Glutamatergic neuron (in vitro differentiated cells): ENCODE results near the gene CD38. TPM values are rescaled to one million over a fixed set of nuclear protein-coding genes. Genes with fewer than 3 reads are reported as not detected.
"Not testable (repeated sequence)": the region's sequence is repeated elsewhere in the genome, so short reads cannot be mapped to it uniquely, and the experiment has no call there.

Experiments used
- DNase-seq: peaks from one replicate; pipeline ENCODE4 v3.0.0; 2022
- H3K27ac Mint-ChIP-seq: one replicate; pipeline ENCODE4 v1.8.0; 2020; ENCODE audit warnings: mild to moderate bottlenecking, mixed read lengths, inconsistent platforms; ENCODE audit not compliant: unreplicated experiment
- H3K27me3 Mint-ChIP-seq: one replicate; pipeline ENCODE4 v1.8.0; 2020; ENCODE audit warnings: mild to moderate bottlenecking, moderate library complexity, mixed read lengths, inconsistent platforms; ENCODE audit not compliant: unreplicated experiment
- H3K36me3 Mint-ChIP-seq: one replicate; pipeline ENCODE4 v1.8.0; 2020; ENCODE audit warnings: mild to moderate bottlenecking, mixed read lengths, inconsistent platforms; ENCODE audit not compliant: unreplicated experiment
- H3K4me1 Mint-ChIP-seq: one replicate; pipeline ENCODE4 v1.8.0; 2020; ENCODE audit warnings: mild to moderate bottlenecking, low read depth, mixed read lengths, inconsistent platforms; ENCODE audit not compliant: unreplicated experiment
- H3K4me3 Mint-ChIP-seq: one replicate; pipeline ENCODE4 v1.8.0; 2020; ENCODE audit warnings: mild to moderate bottlenecking, mixed read lengths, inconsistent platforms; ENCODE audit not compliant: unreplicated experiment
- H3K9me3 Mint-ChIP-seq: one replicate; pipeline ENCODE4 v1.8.0; 2020; ENCODE audit warnings: mild to moderate bottlenecking, moderate library complexity, mixed read lengths, inconsistent platforms; ENCODE audit not compliant: unreplicated experiment
- total RNA-seq: library from RNA; stranded (reverse); fragmentation: NEBNext Ultra II Directional; extraction: Animal tissue kit (Norgen Biotek cat#: 25700); gene quantifications from one replicate; pipeline ENCODE4 v1.2.1, GENCODE V29; 2021; ENCODE audit not compliant: unreplicated experiment
- TF ChIP-seq, protein P1 (sequence below): fragments of 200-600 bp; sonication (generic); IDR thresholded peaks from one replicate; pipeline ENCODE4 v1.5.0; 2021; ENCODE audit not compliant: partially characterized antibody, unreplicated experiment

CD38 gene
- total RNA-seq, 1 donor from 2014 or later = 0.37 TPM

DNA sequence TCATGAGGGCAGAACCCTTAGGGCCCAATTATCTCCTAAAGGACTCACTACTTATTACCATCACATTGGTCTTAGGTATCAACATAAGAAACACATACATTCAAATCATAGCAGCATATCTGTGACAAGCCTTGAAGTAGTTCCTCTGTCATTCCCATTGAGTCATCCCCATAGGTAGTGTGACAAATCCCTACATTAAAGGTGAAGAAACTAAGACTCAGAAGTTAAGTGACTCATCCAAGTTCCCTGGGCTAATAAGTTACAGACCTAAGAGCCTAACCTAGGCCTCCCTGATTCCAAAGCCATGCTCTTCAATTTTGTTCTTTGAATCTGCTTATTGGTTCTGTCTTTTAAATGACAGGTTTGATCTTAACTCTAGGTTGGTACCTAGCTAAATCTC lies 58.2 kb downstream of the CD38 start:
- H3K4me3 Mint-ChIP-seq = no peak overlapping the region
- no peaks in the 10 kb centered on the region for H3K27me3 Mint-ChIP-seq
- TF ChIP-seq, protein P1, sequence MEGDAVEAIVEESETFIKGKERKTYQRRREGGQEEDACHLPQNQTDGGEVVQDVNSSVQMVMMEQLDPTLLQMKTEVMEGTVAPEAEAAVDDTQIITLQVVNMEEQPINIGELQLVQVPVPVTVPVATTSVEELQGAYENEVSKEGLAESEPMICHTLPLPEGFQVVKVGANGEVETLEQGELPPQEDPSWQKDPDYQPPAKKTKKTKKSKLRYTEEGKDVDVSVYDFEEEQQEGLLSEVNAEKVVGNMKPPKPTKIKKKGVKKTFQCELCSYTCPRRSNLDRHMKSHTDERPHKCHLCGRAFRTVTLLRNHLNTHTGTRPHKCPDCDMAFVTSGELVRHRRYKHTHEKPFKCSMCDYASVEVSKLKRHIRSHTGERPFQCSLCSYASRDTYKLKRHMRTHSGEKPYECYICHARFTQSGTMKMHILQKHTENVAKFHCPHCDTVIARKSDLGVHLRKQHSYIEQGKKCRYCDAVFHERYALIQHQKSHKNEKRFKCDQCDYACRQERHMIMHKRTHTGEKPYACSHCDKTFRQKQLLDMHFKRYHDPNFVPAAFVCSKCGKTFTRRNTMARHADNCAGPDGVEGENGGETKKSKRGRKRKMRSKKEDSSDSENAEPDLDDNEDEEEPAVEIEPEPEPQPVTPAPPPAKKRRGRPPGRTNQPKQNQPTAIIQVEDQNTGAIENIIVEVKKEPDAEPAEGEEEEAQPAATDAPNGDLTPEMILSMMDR = no peak
- DNase-seq = no peak
- H3K27ac Mint-ChIP-seq = no peak overlapping the region
- H3K36me3 Mint-ChIP-seq = no peaks in the 10 kb centered on the region
- peaks cover 1% of the 10 kb centered on the region for H3K9me3 Mint-ChIP-seq
- H3K4me1 Mint-ChIP-seq = no peaks in the 10 kb centered on the region

- TF ChIP-seq, protein P1 = no peak
- Mint-ChIP-seq H3K9me3 (peaks cover 1% of the 10 kb centered on the region), H3K4me3 (no peak overlapping the region), H3K36me3 (no peaks in the 10 kb centered on the region), H3K27ac (no peak overlapping the region), H3K27me3 (no peaks in the 10 kb centered on the region), H3K4me1 (no peaks in the 10 kb centered on the region)
- no peak for DNase-seq
These were observed 59.5 kb downstream of the CD38 start for GRCh38 chr4:15837591-15837990.

DNA sequence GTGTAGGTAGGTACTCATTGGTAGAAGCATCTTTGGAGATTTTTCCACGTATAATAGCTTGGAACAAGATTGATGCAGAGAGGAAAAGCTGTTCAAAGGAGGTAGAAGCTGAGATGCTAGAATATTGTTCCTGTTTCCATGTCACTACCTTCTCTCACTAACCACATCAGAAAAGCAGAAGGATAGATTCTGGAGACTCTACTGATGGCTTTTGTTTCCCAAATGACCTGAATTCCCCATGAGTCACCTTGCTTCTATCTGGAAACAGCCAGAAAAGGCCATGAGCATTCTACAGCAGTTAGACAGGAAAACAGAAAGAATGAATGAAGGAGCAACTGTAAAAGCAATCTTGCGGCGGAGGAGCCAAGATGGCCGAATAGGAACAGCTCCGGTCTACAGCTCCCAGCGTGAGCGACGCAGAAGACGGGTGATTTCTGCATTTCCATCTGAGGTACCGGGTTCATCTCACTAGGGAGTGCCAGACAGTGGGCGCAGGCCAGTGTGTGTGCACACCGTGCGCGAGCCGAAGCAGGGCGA lies 63.1 kb downstream of the CD38 start:
- not testable (repeated sequence) for H3K4me3 Mint-ChIP-seq, H3K9me3 Mint-ChIP-seq, DNase-seq, H3K36me3 Mint-ChIP-seq, H3K4me1 Mint-ChIP-seq, H3K27ac Mint-ChIP-seq, H3K27me3 Mint-ChIP-seq

DNA sequence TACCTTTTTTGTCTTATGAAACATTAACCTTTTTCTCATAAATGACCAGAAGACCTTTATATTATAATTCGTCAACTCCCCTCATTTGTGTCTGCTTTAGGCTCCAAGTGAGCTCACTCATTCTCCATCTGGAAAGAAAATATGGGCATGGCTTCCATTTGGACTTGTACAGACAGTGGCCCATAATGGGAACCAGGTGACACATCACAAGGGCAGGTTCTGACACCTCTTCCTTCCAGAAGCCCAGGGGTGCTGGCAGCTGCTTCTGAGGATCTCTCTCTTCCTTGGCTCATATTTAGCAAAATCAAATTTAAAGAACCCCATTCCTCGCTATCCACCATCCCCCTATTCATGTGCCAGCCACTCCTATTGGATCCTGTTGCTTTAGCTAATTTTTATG lies 69.6 kb downstream of the CD38 start:
- Mint-ChIP-seq H3K9me3 (no peaks in the 10 kb centered on the region), H3K4me3 (no peak overlapping the region), H3K27me3 (no peaks in the 10 kb centered on the region), H3K27ac (no peak overlapping the region), H3K36me3 (no peaks in the 10 kb centered on the region), H3K4me1 (no peaks in the 10 kb centered on the region)
- DNase-seq = no peak
- TF ChIP-seq, protein P1 = no peak

DNA sequence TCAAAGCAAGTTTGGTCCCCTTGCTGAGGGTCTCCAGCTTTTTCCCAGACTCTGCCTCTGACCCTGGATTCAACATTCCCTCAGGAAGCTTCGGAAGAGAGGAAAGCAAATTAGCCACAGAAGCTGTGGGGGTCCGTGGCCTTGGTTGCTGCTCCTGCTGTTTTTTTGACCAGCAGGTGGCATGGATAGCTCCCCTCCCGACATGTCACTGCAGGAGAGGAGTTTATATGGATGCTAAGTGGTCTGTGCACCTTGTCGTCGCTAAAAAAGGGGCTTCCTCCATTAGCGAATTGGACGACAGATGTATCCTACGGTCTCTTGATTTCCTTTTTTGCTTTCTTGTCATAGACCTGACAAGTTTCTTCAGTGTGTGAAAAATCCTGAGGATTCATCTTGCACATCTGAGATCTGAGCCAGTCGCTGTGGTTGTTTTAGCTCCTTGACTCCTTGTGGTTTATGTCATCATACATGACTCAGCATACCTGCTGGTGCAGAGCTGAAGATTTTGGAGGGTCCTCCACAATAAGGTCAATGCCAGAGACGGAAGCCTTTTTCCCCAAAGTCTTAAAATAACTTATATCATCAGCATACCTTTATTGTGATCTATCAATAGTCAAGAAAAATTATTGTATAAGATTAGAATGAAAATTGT lies 70.2 kb downstream of the CD38 start:
- Mint-ChIP-seq H3K4me3 (no peak overlapping the region), H3K36me3 (no peaks in the 10 kb centered on the region), H3K4me1 (no peaks in the 10 kb centered on the region), H3K27me3 (no peaks in the 10 kb centered on the region), H3K27ac (no peak overlapping the region), H3K9me3 (no peaks in the 10 kb centered on the region)
- TF ChIP-seq, protein P1 = no peak
- DNase-seq = no peak
